Ovary (tissue), 1 donor: ENCODE results near the gene CYP26C1.

ENCODE experiments used
- EP300 ChIP-seq: sonication (generic); formaldehyde crosslinking; IDR thresholded peaks from one replicate; pipeline ENCODE4 v1.6.1; 2017; ENCODE audit warnings: antibody characterized with exemption
- POLR2A ChIP-seq: fragments of 450-650 bp; IDR thresholded peaks from one replicate; pipeline ENCODE4 v1.6.1; 2017; ENCODE audit warnings: antibody characterized with exemption, mild to moderate bottlenecking, moderate library complexity

- TF ChIP-seq POLR2A, result no peak
- no peak for TF ChIP-seq EP300
These were observed 36.3 kb downstream of the CYP26C1 start for GRCh38 chr10:93096901-93097300.
